HFFc6 (cell line): ENCODE data around the gene METTL18. TPM values are rescaled to one million over a fixed set of nuclear protein-coding genes. Genes with fewer than 3 reads are reported as not detected.

ENCODE experiments used
- DNase-seq: peaks from one replicate; pipeline ENCODE4 v3.0.0-alpha.2; 2018
- H3K27ac Mint-ChIP-seq: 2 replicates; pipeline ENCODE4 v1.8.0; 2020; ENCODE audit warnings: mild to moderate bottlenecking, mixed read lengths
- H3K27me3 Mint-ChIP-seq: 2 replicates; pipeline ENCODE4 v1.8.0; 2021; ENCODE audit warnings: mild to moderate bottlenecking, moderate library complexity, mixed read lengths; ENCODE audit not compliant: insufficient read depth
- H3K36me3 Mint-ChIP-seq: 2 replicates; pipeline ENCODE4 v1.8.0; 2021; ENCODE audit warnings: low read depth, mixed read lengths
- H3K4me1 Mint-ChIP-seq: 2 replicates; pipeline ENCODE4 v1.8.0; 2020; ENCODE audit warnings: low read depth, mixed read lengths
- H3K4me3 Mint-ChIP-seq: 2 replicates; pipeline ENCODE4 v1.8.0; 2020; ENCODE audit warnings: mild to moderate bottlenecking, moderate library complexity, mixed read lengths
- H3K9me3 Mint-ChIP-seq: 2 replicates; pipeline ENCODE4 v1.8.0; 2020; ENCODE audit warnings: mild to moderate bottlenecking, mixed read lengths
- total RNA-seq, 6 experiments: library from RNA; stranded (reverse); fragmentation: NEBNext Ultra II Directional; extraction: Animal tissue kit (Norgen Biotek cat#: 25700); gene quantifications; 2 replicates in 1 of 6; 3 replicates in 5 of 6; pipeline ENCODE4 v1.2.3, GENCODE V29; 2021
- TF ChIP-seq, protein P1 (sequence below): fragments of 200-600 bp; sonication (generic); IDR thresholded peaks from 2 replicates; pipeline ENCODE4 v1.5.0; 2021; ENCODE audit warnings: antibody characterized with exemption, mild to moderate bottlenecking

Gene METTL18
- total RNA-seq, 6 experiments from 2014 or later, result 4.1 to 6.3 (median 4.9) TPM

GRCh38 chr1:169786974-169787373 lies 7.7 kb downstream of the METTL18 start:
- Mint-ChIP-seq H3K9me3 (no peaks in the 10 kb centered on the region), H3K4me3 (no peak overlapping the region), H3K4me1 (0 out of 2 replicates have a peak, but pooled peaks cover 4% of the 10 kb centered on the region), H3K36me3 (no peaks in the 10 kb centered on the region), H3K27ac (no peak overlapping the region), H3K27me3 (peaks cover 17% of the 10 kb centered on the region; the same call in 1 of the 2 replicates)
- TF ChIP-seq, protein P1, sequence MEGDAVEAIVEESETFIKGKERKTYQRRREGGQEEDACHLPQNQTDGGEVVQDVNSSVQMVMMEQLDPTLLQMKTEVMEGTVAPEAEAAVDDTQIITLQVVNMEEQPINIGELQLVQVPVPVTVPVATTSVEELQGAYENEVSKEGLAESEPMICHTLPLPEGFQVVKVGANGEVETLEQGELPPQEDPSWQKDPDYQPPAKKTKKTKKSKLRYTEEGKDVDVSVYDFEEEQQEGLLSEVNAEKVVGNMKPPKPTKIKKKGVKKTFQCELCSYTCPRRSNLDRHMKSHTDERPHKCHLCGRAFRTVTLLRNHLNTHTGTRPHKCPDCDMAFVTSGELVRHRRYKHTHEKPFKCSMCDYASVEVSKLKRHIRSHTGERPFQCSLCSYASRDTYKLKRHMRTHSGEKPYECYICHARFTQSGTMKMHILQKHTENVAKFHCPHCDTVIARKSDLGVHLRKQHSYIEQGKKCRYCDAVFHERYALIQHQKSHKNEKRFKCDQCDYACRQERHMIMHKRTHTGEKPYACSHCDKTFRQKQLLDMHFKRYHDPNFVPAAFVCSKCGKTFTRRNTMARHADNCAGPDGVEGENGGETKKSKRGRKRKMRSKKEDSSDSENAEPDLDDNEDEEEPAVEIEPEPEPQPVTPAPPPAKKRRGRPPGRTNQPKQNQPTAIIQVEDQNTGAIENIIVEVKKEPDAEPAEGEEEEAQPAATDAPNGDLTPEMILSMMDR, result no peak
- DNase-seq, result no peak

- H3K36me3 Mint-ChIP-seq, result no peaks in the 10 kb centered on the region
- H3K9me3 Mint-ChIP-seq, result no peaks in the 10 kb centered on the region
- H3K27ac Mint-ChIP-seq, result no peak overlapping the region
- no peak overlapping the region for H3K4me3 Mint-ChIP-seq
- peaks cover 19% of the 10 kb centered on the region for H3K4me1 Mint-ChIP-seq
- no peak for DNase-seq
- TF ChIP-seq, protein P1, result no peak
- H3K27me3 Mint-ChIP-seq, result peaks cover 18% of the 10 kb centered on the region; the same call in 1 of the 2 replicates
These were observed 9.4 kb downstream of the METTL18 start for GRCh38 chr1:169785267-169785666.

- TF ChIP-seq, protein P1, result no peak
- Mint-ChIP-seq H3K27ac (no peak overlapping the region), H3K9me3 (no peaks in the 10 kb centered on the region), H3K4me3 (no peak overlapping the region), H3K36me3 (no peaks in the 10 kb centered on the region), H3K4me1 (peaks cover 29% of the 10 kb centered on the region), H3K27me3 (peaks cover 18% of the 10 kb centered on the region; the same call in 1 of the 2 replicates)
- no peak for DNase-seq
These were observed 10.6 kb downstream of the METTL18 start for GRCh38 chr1:169784102-169784501.

DNA sequence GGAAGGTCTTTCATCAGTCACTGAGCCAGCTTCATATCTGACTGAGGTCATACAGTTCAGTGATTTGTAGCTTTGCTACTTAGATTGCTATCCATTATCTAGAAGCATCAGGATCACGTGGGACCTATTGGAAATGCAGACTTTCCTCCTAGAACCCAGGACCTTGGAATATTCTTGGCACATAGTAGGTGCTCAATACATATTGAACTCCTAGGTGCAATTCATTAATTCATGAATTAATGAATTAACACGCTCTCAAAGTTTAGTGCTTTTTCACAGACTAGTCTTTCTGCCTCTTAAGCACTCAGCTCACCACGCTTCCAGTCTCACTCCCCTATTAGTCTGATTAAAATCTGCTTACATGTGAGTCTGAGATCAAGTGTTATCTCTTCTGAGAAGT lies 12.1 kb downstream of the METTL18 start:
- Mint-ChIP-seq H3K27me3 (peaks cover 18% of the 10 kb centered on the region; the same call in 1 of the 2 replicates), H3K27ac (no peak overlapping the region), H3K4me3 (no peak overlapping the region), H3K36me3 (no peaks in the 10 kb centered on the region), H3K4me1 (peaks cover 29% of the 10 kb centered on the region), H3K9me3 (no peaks in the 10 kb centered on the region)
- no peak for DNase-seq
- TF ChIP-seq, protein P1, result no peak

DNA sequence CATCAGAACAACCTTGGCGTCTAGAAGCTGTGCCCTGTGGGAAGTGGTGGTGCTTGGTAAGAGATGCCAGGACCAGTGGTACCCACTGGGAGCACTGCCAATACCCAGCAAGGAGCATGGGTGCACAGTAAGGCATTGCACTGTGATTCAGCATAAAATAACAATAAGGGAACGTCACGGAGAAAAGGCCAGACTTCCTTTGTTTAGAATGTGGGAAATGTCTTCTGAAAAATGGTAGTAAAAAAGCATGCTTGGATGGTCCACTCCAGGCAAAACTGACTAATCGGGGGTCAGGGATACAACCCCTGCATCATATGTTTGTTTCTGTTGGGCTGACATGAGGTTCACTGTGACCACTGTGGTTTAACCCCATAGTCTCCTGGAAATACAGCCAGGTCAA lies 14.7 kb downstream of the METTL18 start:
- no peaks in the 10 kb centered on the region for H3K9me3 Mint-ChIP-seq
- DNase-seq, result no peak
- TF ChIP-seq, protein P1, result no peak
- peaks cover 29% of the 10 kb centered on the region for H3K4me1 Mint-ChIP-seq
- no peaks in the 10 kb centered on the region for H3K36me3 Mint-ChIP-seq
- H3K4me3 Mint-ChIP-seq, result no peak overlapping the region
- peaks cover 14% of the 10 kb centered on the region for H3K27me3 Mint-ChIP-seq
- H3K27ac Mint-ChIP-seq, result peak overlapping the region; percentile 10; the same call in 1 of the 2 replicates

DNA sequence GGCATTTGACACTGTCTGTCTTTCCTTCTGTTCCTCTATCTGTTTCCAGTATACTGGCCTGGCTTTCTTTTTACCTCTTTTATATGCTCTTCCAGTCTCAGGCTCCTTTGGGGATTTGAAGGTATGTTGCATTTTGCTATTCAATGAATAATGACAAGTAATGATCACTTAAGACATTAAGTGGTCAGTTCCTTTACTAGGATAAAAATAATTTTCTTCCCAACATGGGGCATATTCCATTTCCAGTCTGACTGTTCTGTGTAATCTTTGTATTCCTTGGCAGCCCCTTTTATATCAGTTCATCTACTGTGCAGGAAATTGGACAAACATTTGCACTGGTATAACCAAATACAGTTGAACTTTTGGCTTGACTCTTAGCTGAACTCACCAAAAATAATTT lies 15.6 kb downstream of the METTL18 start:
- H3K9me3 Mint-ChIP-seq, result no peaks in the 10 kb centered on the region
- peaks cover 11% of the 10 kb centered on the region for H3K27me3 Mint-ChIP-seq
- peaks cover 29% of the 10 kb centered on the region for H3K4me1 Mint-ChIP-seq
- DNase-seq, result no peak
- no peak overlapping the region for H3K27ac Mint-ChIP-seq
- H3K36me3 Mint-ChIP-seq, result no peaks in the 10 kb centered on the region
- H3K4me3 Mint-ChIP-seq, result no peak overlapping the region
- TF ChIP-seq, protein P1, result no peak
